ENCODE measurements around the gene TEX51.

TEX51 gene

DNA sequence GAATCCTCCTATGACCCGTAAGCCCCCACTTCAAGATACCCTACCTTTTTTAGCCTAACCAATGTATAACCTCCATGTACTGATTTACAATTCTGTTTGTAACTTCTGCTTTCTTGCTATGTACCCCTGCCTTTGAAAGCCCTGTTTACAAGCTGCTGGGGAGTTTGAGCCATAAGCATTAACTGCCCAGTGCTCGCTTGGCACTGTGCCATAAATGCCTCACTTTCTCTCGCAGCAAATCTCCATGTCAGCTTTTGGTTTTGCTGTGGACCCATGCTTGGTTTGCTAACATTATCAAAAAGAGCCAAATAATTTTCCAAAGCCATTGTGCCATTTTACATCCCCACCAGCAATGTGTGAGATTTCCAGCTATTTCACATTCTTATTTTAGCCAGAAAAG, 51.8 kb downstream of the TEX51 start:
- Histone ChIP-seq H3K4me1 (ENCODE audit: control insufficient read depth, insufficient read depth, low read length) (peaks cover 4% of the 10 kb centered on the region), H3K4me3 (ENCODE audit: low read length) (no peak overlapping the region), H3K27me3 (ENCODE audit: control insufficient read depth, insufficient read depth, low read length) (no peaks in the 10 kb centered on the region), H3K27ac (ENCODE audit: low read length) (no peak overlapping the region), H3K36me3 (ENCODE audit: control insufficient read depth, insufficient read depth, low read length) (no peaks in the 10 kb centered on the region), H3K9me3 (ENCODE audit: control insufficient read depth, insufficient read depth, low read length) (no peaks in the 10 kb centered on the region)
- WGBS (ENCODE audit: insufficient coverage, insufficient read length): no CpG with 5 or more reads among the region's 3 CpGs
- DNase-seq (ENCODE audit: low read depth, low spot score): no peak

Data from iPS DF 6.9 (cell line).